ENCODE measurements around the gene S100A5. TPM values are rescaled to one million over a fixed set of nuclear protein-coding genes. Genes with fewer than 3 reads are reported as not detected.

S100A5 gene
- total RNA-seq, 2 experiments from 2014 or later: not detected

GRCh38 chr1:153510984-153511410 is 29.7 kb downstream of the S100A5 start:
- no peak overlapping the region for H3K27ac ChIP-seq (ENCODE audit: low read depth, low read length, poor library complexity, severe bottlenecking)
- BruUV-seq (replicated peaks): no TSS peak
- H3K36me3 ChIP-seq (ENCODE audit: insufficient read depth, low read length): no peaks in the 10 kb centered on the region
- ChIA-PET POLR2A (interaction anchor here (0.6 to 1.8 kb wide), 2 partner anchors 54 to 61 kb away, joined by 4 to 6 read pairs; no protein-coding TSS in a partner anchor), CTCF (ENCODE audit: unreplicated experiment) (interaction anchor here (0.7 kb wide), 1 partner anchor 61 kb away, joined by 3 read pairs; no protein-coding TSS in a partner anchor)
- H3K9me3 ChIP-seq (ENCODE audit: low read length): no peaks in the 10 kb centered on the region
- H4K20me1 ChIP-seq (ENCODE audit: insufficient read depth, low read length): no peaks in the 10 kb centered on the region
- intact Hi-C loops (cut with micrococcal nuclease; ENCODE audit: unreplicated experiment): loop anchor here (1.0 to 10.0 kb wide), 4 partner anchors 57 to 474 kb away; partner anchors contain the start of genes ILF2, NPR1 and RAB13
- TF ChIP-seq EZH2phosphoT487 (IDR thresholded peaks at IDR 0.05; ENCODE audit: borderline replicate concordance, low read depth, low read length) (no peak), CTCF (conservative IDR thresholded peaks at IDR 0.05; ENCODE audit: low read length) (peak; percentile 96)
- peak; percentile 77 for DNase-seq (ENCODE audit: low spot score)
- H3K4me2 ChIP-seq (ENCODE audit: low read length): no peak overlapping the region
- peak overlapping the region; percentile 79 for H2AFZ ChIP-seq (ENCODE audit: low read length)
- no peak overlapping the region for H3K4me3 ChIP-seq (ENCODE audit: low read depth, low read length, poor library complexity, severe bottlenecking)
- no peaks in the 10 kb centered on the region for H3K4me1 ChIP-seq (ENCODE audit: insufficient read depth, low read length, poor library complexity, severe bottlenecking)
- no peaks in the 10 kb centered on the region for H3K9me2 ChIP-seq (ENCODE audit: insufficient read depth, low read length)
- H3K79me2 ChIP-seq (ENCODE audit: insufficient read depth, low read depth, low read length): no peaks in the 10 kb centered on the region

- intact Hi-C loops (cut with micrococcal nuclease; ENCODE audit: unreplicated experiment): loop anchor here (10.0 kb wide), 2 partner anchors 165 to 475 kb away; partner anchors contain the start of genes ILF2, NPR1 and RAB13
- no peaks in the 10 kb centered on the region for H3K9me3 ChIP-seq (ENCODE audit: low read length)
- BruUV-seq (replicated peaks): no TSS peak
- no peaks in the 10 kb centered on the region for H4K20me1 ChIP-seq (ENCODE audit: insufficient read depth, low read length)
- no peak overlapping the region for H3K4me2 ChIP-seq (ENCODE audit: low read length)
- ChIA-PET CTCF (ENCODE audit: unreplicated experiment) (no interaction called here), POLR2A (no interaction called here)
- DNase-seq (ENCODE audit: low spot score): peak; percentile 63
- H3K9me2 ChIP-seq (ENCODE audit: insufficient read depth, low read length): no peaks in the 10 kb centered on the region
- no peaks in the 10 kb centered on the region for H3K4me1 ChIP-seq (ENCODE audit: insufficient read depth, low read length, poor library complexity, severe bottlenecking)
- H3K79me2 ChIP-seq (ENCODE audit: insufficient read depth, low read depth, low read length): no peaks in the 10 kb centered on the region
- no peaks in the 10 kb centered on the region for H3K36me3 ChIP-seq (ENCODE audit: insufficient read depth, low read length)
- TF ChIP-seq EZH2phosphoT487 (IDR thresholded peaks at IDR 0.05; ENCODE audit: borderline replicate concordance, low read depth, low read length) (no peak), CTCF (conservative IDR thresholded peaks at IDR 0.05; ENCODE audit: low read length) (peak; percentile 93)
- no peak overlapping the region for H3K4me3 ChIP-seq (ENCODE audit: low read depth, low read length, poor library complexity, severe bottlenecking)
- H2AFZ ChIP-seq (ENCODE audit: low read length): no peak overlapping the region; the same call in 1 of the 2 replicates
- H3K27ac ChIP-seq (ENCODE audit: low read depth, low read length, poor library complexity, severe bottlenecking): no peak overlapping the region
Measured at GRCh38 chr1:153509729-153510354, 30.9 kb downstream of the S100A5 start.

- Histone ChIP-seq H3K36me3 (ENCODE audit: insufficient read depth, low read length) (no peaks in the 10 kb centered on the region), H2AFZ (ENCODE audit: low read length) (no peak overlapping the region), H3K4me2 (ENCODE audit: low read length) (no peak overlapping the region), H4K20me1 (ENCODE audit: insufficient read depth, low read length) (no peaks in the 10 kb centered on the region), H3K4me1 (ENCODE audit: insufficient read depth, low read length, poor library complexity, severe bottlenecking) (no peaks in the 10 kb centered on the region), H3K9me2 (ENCODE audit: insufficient read depth, low read length) (no peaks in the 10 kb centered on the region), H3K4me3 (ENCODE audit: low read depth, low read length, poor library complexity, severe bottlenecking) (no peak overlapping the region), H3K27ac (ENCODE audit: low read depth, low read length, poor library complexity, severe bottlenecking) (no peak overlapping the region), H3K9me3 (ENCODE audit: low read length) (no peaks in the 10 kb centered on the region), H3K79me2 (ENCODE audit: insufficient read depth, low read depth, low read length) (no peaks in the 10 kb centered on the region)
- TF ChIP-seq EZH2phosphoT487 (IDR thresholded peaks at IDR 0.05; ENCODE audit: borderline replicate concordance, low read depth, low read length) (no peak), CTCF (conservative IDR thresholded peaks at IDR 0.05; ENCODE audit: low read length) (no peak)
- ChIA-PET CTCF (ENCODE audit: unreplicated experiment) (no interaction called here), POLR2A (interaction anchor here (0.6 kb wide), 1 partner anchor 85 kb away, joined by 3 read pairs; no protein-coding TSS in a partner anchor)
- no peak for DNase-seq (ENCODE audit: low spot score)
- BruUV-seq (replicated peaks): no TSS peak
- intact Hi-C loops (cut with micrococcal nuclease; ENCODE audit: unreplicated experiment): no loop called here
Measured at GRCh38 chr1:153509036-153509435, 31.7 kb downstream of the S100A5 start.
